MM.1S (cell line): ENCODE results near the gene LIN7A.

Source experiments
- EZH2 ChIP-seq: fragments of 300-600 bp; sonication (generic); optimal IDR thresholded peaks from 2 replicates; pipeline ENCODE3; 2017; ENCODE audit warnings: low read depth, mild to moderate bottlenecking, antibody characterized with exemption, low read length, mixed read lengths
- EZH2phosphoT487 ChIP-seq: fragments of 300-600 bp; sonication (generic); IDR thresholded peaks from 2 replicates; pipeline ENCODE4 v1.6.1; 2018; ENCODE audit warnings: antibody characterized with exemption, low read length
- TF ChIP-seq, protein P1 (sequence below): fragments of 300-600 bp; sonication (generic); IDR thresholded peaks from 2 replicates; pipeline ENCODE4 v1.5.1; 2016; ENCODE audit warnings: antibody characterized with exemption, low read length, mixed read lengths

GRCh38 chr12:80952443-80952842 lies 14.7 kb upstream of the LIN7A start:
- TF ChIP-seq, protein P1, sequence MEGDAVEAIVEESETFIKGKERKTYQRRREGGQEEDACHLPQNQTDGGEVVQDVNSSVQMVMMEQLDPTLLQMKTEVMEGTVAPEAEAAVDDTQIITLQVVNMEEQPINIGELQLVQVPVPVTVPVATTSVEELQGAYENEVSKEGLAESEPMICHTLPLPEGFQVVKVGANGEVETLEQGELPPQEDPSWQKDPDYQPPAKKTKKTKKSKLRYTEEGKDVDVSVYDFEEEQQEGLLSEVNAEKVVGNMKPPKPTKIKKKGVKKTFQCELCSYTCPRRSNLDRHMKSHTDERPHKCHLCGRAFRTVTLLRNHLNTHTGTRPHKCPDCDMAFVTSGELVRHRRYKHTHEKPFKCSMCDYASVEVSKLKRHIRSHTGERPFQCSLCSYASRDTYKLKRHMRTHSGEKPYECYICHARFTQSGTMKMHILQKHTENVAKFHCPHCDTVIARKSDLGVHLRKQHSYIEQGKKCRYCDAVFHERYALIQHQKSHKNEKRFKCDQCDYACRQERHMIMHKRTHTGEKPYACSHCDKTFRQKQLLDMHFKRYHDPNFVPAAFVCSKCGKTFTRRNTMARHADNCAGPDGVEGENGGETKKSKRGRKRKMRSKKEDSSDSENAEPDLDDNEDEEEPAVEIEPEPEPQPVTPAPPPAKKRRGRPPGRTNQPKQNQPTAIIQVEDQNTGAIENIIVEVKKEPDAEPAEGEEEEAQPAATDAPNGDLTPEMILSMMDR, result no peak
- TF ChIP-seq EZH2, result no peak
- TF ChIP-seq EZH2phosphoT487, result no peak
